ENCODE data around the gene PUM2. TPM values are rescaled to one million over a fixed set of nuclear protein-coding genes. Genes with fewer than 3 reads are reported as not detected.
"Not testable (repeated sequence)": the region's sequence is repeated elsewhere in the genome, so short reads cannot be mapped to it uniquely, and the experiment has no call there.

Gene PUM2
- total RNA-seq, 2 experiments from 2014 or later, result 123 to 131 TPM

GRCh38 chr2:20299113-20299512 lies 51.5 kb downstream of the PUM2 start:
- Mint-ChIP-seq H3K27ac (no peak overlapping the region), H3K27me3 (no peaks in the 10 kb centered on the region), H3K4me1 (peaks cover 14% of the 10 kb centered on the region), H3K4me3 (no peak overlapping the region), H3K9me3 (no peaks in the 10 kb centered on the region), H3K36me3 (ENCODE audit: low read depth) (peaks cover 46% of the 10 kb centered on the region)
- DNase-seq, result no peak
- ChIA-PET POLR2A (no interaction called here), CTCF (no interaction called here)

GRCh38 chr2:20294231-20294630 lies 56.4 kb downstream of the PUM2 start:
- Mint-ChIP-seq H3K9me3 (no peaks in the 10 kb centered on the region), H3K36me3 (ENCODE audit: low read depth) (peaks cover 44% of the 10 kb centered on the region), H3K4me1 (peaks cover 13% of the 10 kb centered on the region), H3K27me3 (no peaks in the 10 kb centered on the region), H3K27ac (no peak overlapping the region), H3K4me3 (no peak overlapping the region)
- DNase-seq, result no peak
- ChIA-PET POLR2A (no interaction called here), CTCF (interaction anchor here (0.5 to 1.1 kb wide), 4 partner anchors 10 to 204 kb away, joined by 3 to 7 read pairs (median 3); no protein-coding TSS in a partner anchor)

- Mint-ChIP-seq H3K4me3 (no peak overlapping the region), H3K9me3 (no peaks in the 10 kb centered on the region), H3K27ac (no peak overlapping the region), H3K4me1 (peaks cover 15% of the 10 kb centered on the region), H3K27me3 (no peaks in the 10 kb centered on the region), H3K36me3 (ENCODE audit: low read depth) (peaks cover 37% of the 10 kb centered on the region)
- CTCF ChIA-PET, result interaction anchor here (0.6 to 1.5 kb wide), 3 partner anchors 10 to 43 kb away, joined by 4 read pairs; no protein-coding TSS in a partner anchor
- no peak for DNase-seq
- POLR2A ChIA-PET, result no interaction called here
Measured at GRCh38 chr2:20292984-20293383, 57.7 kb downstream of the PUM2 start.

GRCh38 chr2:20291846-20292408 lies 58.7 kb downstream of the PUM2 start:
- POLR2A ChIA-PET, result no interaction called here
- no peak overlapping the region for H3K4me3 Mint-ChIP-seq

GRCh38 chr2:20291106-20291564 lies 59.5 kb downstream of the PUM2 start:
- Mint-ChIP-seq H3K9me3 (no peaks in the 10 kb centered on the region), H3K27me3 (no peaks in the 10 kb centered on the region), H3K36me3 (ENCODE audit: low read depth) (peaks cover 25% of the 10 kb centered on the region), H3K4me1 (peaks cover 8% of the 10 kb centered on the region), H3K4me3 (no peak overlapping the region), H3K27ac (no peak overlapping the region)
- POLR2A ChIA-PET, result no interaction called here
- peak; percentile 10 for DNase-seq
- CTCF ChIA-PET, result interaction anchor here (0.6 to 1.2 kb wide), 4 partner anchors 9 to 487 kb away, joined by 3 to 4 read pairs (median 3); no protein-coding TSS in a partner anchor

More at GRCh38 chr2:20291846-20292408, 58.7 kb downstream of the PUM2 start:
- Mint-ChIP-seq H3K27ac (no peak overlapping the region), H3K9me3 (no peaks in the 10 kb centered on the region), H3K27me3 (no peaks in the 10 kb centered on the region), H3K36me3 (ENCODE audit: low read depth) (peaks cover 29% of the 10 kb centered on the region), H3K4me1 (peaks cover 11% of the 10 kb centered on the region)
- DNase-seq, result no peak
- CTCF ChIA-PET, result interaction anchor here (0.6 to 1.5 kb wide), 4 partner anchors 13 to 486 kb away, joined by 3 to 4 read pairs (median 3); no protein-coding TSS in a partner anchor

GRCh38 chr2:20288642-20289340 lies 61.9 kb downstream of the PUM2 start:
- no peak for DNase-seq
- ChIA-PET POLR2A (no interaction called here), CTCF (interaction anchor here (0.7 kb wide), 1 partner anchor 45 kb away, joined by 3 read pairs; no protein-coding TSS in a partner anchor)
- H3K36me3 Mint-ChIP-seq (ENCODE audit: low read depth), result peaks cover 31% of the 10 kb centered on the region
- no peaks in the 10 kb centered on the region for H3K9me3 Mint-ChIP-seq
- H3K27ac Mint-ChIP-seq, result no peak overlapping the region
- peaks cover 7% of the 10 kb centered on the region for H3K4me1 Mint-ChIP-seq
- no peak overlapping the region for H3K4me3 Mint-ChIP-seq
- H3K27me3 Mint-ChIP-seq, result no peaks in the 10 kb centered on the region

GRCh38 chr2:20282916-20283592 lies 67.6 kb downstream of the PUM2 start:
- no peak overlapping the region for H3K27ac Mint-ChIP-seq
- H3K9me3 Mint-ChIP-seq, result no peaks in the 10 kb centered on the region
- ChIA-PET POLR2A (no interaction called here), CTCF (interaction anchor here (1.1 to 2.0 kb wide), 3 partner anchors 8 to 22 kb away, joined by 3 to 4 read pairs (median 4); no protein-coding TSS in a partner anchor)
- no peak for DNase-seq
- peaks cover 37% of the 10 kb centered on the region for H3K36me3 Mint-ChIP-seq (ENCODE audit: low read depth)
- H3K27me3 Mint-ChIP-seq, result no peaks in the 10 kb centered on the region
- no peaks in the 10 kb centered on the region for H3K4me1 Mint-ChIP-seq
- H3K4me3 Mint-ChIP-seq, result no peak overlapping the region

- DNase-seq, result no peak
- Mint-ChIP-seq H3K36me3 (ENCODE audit: low read depth) (peaks cover 43% of the 10 kb centered on the region), H3K9me3 (no peaks in the 10 kb centered on the region), H3K27me3 (no peaks in the 10 kb centered on the region), H3K27ac (no peak overlapping the region), H3K4me1 (no peaks in the 10 kb centered on the region), H3K4me3 (no peak overlapping the region)
- CTCF ChIA-PET, result interaction anchor here (1.3 kb wide), 1 partner anchor 9 kb away, joined by 4 read pairs; no protein-coding TSS in a partner anchor
- POLR2A ChIA-PET, result no interaction called here
Measured at GRCh38 chr2:20281876-20282275, 68.8 kb downstream of the PUM2 start.

- Mint-ChIP-seq H3K27ac (no peak overlapping the region), H3K36me3 (ENCODE audit: low read depth) (peaks cover 49% of the 10 kb centered on the region), H3K9me3 (no peaks in the 10 kb centered on the region), H3K4me1 (no peaks in the 10 kb centered on the region), H3K27me3 (no peaks in the 10 kb centered on the region), H3K4me3 (no peak overlapping the region)
- ChIA-PET CTCF (interaction anchor here (0.6 to 1.0 kb wide), 2 partner anchors 34 to 43 kb away, joined by 3 read pairs; no protein-coding TSS in a partner anchor), POLR2A (no interaction called here)
- no peak for DNase-seq
Measured at GRCh38 chr2:20273042-20273441, 77.6 kb downstream of the PUM2 start.

- H3K4me3 Mint-ChIP-seq, H3K9me3 Mint-ChIP-seq, DNase-seq, POLR2A ChIA-PET, H3K27me3 Mint-ChIP-seq, H3K4me1 Mint-ChIP-seq, H3K27ac Mint-ChIP-seq: not testable (repeated sequence)
- peaks cover 43% of the 10 kb centered on the region for H3K36me3 Mint-ChIP-seq (ENCODE audit: low read depth)
- CTCF ChIA-PET, result interaction anchor here (0.8 to 1.2 kb wide), 3 partner anchors 9 to 54 kb away, joined by 3 read pairs; no protein-coding TSS in a partner anchor
Measured at GRCh38 chr2:20268317-20268716, 82.3 kb downstream of the PUM2 start.

- ChIA-PET CTCF (interaction anchor here (1.4 kb wide), 1 partner anchor 16 kb away, joined by 4 read pairs; no protein-coding TSS in a partner anchor), POLR2A (no interaction called here)
- Mint-ChIP-seq H3K27ac (no peak overlapping the region), H3K36me3 (ENCODE audit: low read depth) (peaks cover 40% of the 10 kb centered on the region), H3K4me3 (no peak overlapping the region), H3K9me3 (no peaks in the 10 kb centered on the region), H3K27me3 (no peaks in the 10 kb centered on the region), H3K4me1 (peaks cover 9% of the 10 kb centered on the region)
- DNase-seq, result no peak
Measured at GRCh38 chr2:20267529-20267928, 83.1 kb downstream of the PUM2 start.

- Mint-ChIP-seq H3K4me3 (no peak overlapping the region), H3K27me3 (no peaks in the 10 kb centered on the region), H3K4me1 (peaks cover 9% of the 10 kb centered on the region), H3K36me3 (ENCODE audit: low read depth) (peaks cover 31% of the 10 kb centered on the region), H3K27ac (no peak overlapping the region), H3K9me3 (no peaks in the 10 kb centered on the region)
- no peak for DNase-seq
- ChIA-PET POLR2A (interaction anchor here (0.7 kb wide), 1 partner anchor 14 kb away, joined by 4 read pairs; no protein-coding TSS in a partner anchor), CTCF (interaction anchor here (1.8 kb wide), 1 partner anchor 12 kb away, joined by 4 read pairs; no protein-coding TSS in a partner anchor)
Measured at GRCh38 chr2:20264629-20265028, 86.0 kb downstream of the PUM2 start.

- H3K4me3 Mint-ChIP-seq, result no peak overlapping the region
- ChIA-PET CTCF (no interaction called here), POLR2A (no interaction called here)
- H3K9me3 Mint-ChIP-seq, result no peaks in the 10 kb centered on the region
- peaks cover 46% of the 10 kb centered on the region for H3K36me3 Mint-ChIP-seq (ENCODE audit: low read depth)
- H3K27ac Mint-ChIP-seq, result no peak overlapping the region
- H3K27me3 Mint-ChIP-seq, result no peaks in the 10 kb centered on the region
- no peak for DNase-seq
- H3K4me1 Mint-ChIP-seq, result no peaks in the 10 kb centered on the region
Measured at GRCh38 chr2:20257411-20257810, 93.2 kb downstream of the PUM2 start.
